Measurements from ENCODE around the gene PHLDB2. TPM values are rescaled to one million over a fixed set of nuclear protein-coding genes. Genes with fewer than 3 reads are reported as not detected.

The PHLDB2 gene
- total RNA-seq, 1 donor from 2014 or later = 45.5 TPM

DNA sequence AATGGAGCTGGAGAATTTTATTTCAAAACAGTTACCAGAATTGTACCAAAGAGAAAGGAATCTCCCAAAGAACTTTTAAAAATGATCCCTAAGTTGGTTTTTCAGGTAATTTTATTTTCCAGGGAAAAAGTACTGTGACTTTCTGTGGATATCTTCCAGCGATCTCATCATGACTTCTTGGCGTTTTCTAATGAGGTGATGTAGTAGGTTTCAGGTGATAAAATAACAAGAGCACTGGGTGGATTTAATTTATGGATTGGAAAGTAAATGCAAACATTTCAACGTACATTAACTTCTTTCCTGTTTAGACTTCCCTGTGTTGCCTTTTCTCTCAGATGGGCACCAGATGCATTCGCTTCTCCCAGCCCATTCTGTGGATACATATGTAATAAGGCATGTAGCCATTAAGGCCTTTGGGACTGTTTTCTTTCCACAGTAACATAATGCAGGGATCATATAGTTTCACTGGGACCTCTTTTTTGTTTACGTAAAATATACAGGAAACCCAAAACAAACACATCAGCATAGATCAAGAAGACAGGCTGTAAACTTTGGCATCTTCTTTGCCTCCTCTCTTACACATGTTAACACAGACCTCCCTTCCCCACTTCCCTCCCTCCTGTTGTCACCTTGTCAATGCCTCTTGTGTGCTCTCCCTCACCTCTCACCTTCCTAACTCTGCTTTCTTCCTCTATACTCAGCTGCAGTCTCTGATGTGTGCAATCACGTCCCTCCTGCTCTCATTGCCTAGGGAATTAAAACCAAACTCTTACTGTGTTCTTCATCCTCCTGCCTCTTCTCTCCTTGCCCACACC lies 13.0 kb downstream of the PHLDB2 start:
- FAIRE-seq (no peak), DNase-seq (ENCODE audit: low read depth) (no peak)
- Histone ChIP-seq H3K4me3 (ENCODE audit: low read depth, low read length) (no peak overlapping the region), H3K36me3 (ENCODE audit: control insufficient read depth, insufficient read depth, low read length) (peaks cover 5% of the 10 kb centered on the region), H3K27me3 (ENCODE audit: control insufficient read depth, insufficient read depth, low read length) (no peaks in the 10 kb centered on the region)
- TF ChIP-seq, protein P1, sequence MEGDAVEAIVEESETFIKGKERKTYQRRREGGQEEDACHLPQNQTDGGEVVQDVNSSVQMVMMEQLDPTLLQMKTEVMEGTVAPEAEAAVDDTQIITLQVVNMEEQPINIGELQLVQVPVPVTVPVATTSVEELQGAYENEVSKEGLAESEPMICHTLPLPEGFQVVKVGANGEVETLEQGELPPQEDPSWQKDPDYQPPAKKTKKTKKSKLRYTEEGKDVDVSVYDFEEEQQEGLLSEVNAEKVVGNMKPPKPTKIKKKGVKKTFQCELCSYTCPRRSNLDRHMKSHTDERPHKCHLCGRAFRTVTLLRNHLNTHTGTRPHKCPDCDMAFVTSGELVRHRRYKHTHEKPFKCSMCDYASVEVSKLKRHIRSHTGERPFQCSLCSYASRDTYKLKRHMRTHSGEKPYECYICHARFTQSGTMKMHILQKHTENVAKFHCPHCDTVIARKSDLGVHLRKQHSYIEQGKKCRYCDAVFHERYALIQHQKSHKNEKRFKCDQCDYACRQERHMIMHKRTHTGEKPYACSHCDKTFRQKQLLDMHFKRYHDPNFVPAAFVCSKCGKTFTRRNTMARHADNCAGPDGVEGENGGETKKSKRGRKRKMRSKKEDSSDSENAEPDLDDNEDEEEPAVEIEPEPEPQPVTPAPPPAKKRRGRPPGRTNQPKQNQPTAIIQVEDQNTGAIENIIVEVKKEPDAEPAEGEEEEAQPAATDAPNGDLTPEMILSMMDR (IDR thresholded peaks at IDR 0.05; ENCODE audit: insufficient read depth, low read length, severe bottlenecking) = no peak

DNA sequence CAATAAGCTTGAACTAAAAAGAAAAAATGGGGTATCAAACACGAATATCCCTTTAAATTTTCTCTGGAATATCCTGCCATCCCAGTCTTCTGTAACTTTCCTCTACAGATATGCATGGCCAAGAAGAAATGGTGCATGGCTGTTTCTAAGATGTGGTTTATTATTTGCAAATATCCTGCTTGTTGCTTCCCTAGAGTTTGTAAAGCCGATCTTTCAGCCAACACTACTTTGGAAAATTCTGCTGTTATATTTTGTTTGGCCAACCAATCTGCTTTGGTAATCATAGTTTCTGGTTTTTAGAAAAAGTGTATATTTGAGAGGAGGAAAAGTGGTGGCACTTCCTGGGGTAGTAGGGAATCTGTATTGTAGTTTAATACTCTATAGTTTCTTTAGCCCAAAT lies 13.9 kb downstream of the PHLDB2 start:
- H3K36me3 ChIP-seq (ENCODE audit: control insufficient read depth, insufficient read depth, low read length) = peaks cover 3% of the 10 kb centered on the region
- no peak for FAIRE-seq
- H3K4me3 ChIP-seq (ENCODE audit: low read depth, low read length) = no peak overlapping the region
- TF ChIP-seq, protein P1 (IDR thresholded peaks at IDR 0.05; ENCODE audit: insufficient read depth, low read length, severe bottlenecking) = no peak
- DNase-seq (ENCODE audit: low read depth) = no peak
- no peaks in the 10 kb centered on the region for H3K27me3 ChIP-seq (ENCODE audit: control insufficient read depth, insufficient read depth, low read length)

DNA sequence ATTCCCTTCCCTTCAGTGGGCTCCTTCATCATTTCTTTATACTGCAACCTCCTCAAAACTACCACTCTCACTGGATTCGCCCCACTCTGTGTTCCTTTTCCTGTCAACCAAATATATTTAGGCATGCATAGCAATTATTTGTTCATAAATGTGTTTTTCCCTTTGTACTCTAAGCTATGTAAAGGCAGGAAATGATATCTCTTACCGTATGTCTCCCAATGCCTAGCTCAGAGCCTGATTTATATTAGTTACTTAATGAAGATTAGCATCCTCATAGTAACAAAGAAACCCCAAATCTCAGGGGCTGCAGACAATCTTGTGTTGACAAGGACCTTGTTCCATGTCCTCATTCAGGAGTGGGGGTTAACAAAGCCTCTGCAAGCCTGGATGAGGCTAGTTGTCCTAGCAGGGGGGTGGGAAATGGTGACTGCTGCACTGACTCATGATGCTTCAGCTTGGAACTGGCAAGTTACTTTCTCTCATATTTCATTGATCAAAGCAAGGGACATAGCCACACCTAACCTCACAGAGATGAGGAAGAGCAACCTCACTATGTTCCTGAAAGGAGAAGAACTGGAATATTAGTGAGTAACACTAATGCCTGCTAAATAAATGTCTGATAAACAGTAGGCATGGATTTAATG lies 15.2 kb downstream of the PHLDB2 start:
- Histone ChIP-seq H3K36me3 (ENCODE audit: control insufficient read depth, insufficient read depth, low read length) (peaks cover 2% of the 10 kb centered on the region), H3K4me3 (ENCODE audit: low read depth, low read length) (no peak overlapping the region), H3K27me3 (ENCODE audit: control insufficient read depth, insufficient read depth, low read length) (no peaks in the 10 kb centered on the region)
- FAIRE-seq = no peak
- DNase-seq (ENCODE audit: low read depth) = peak; percentile 87
- TF ChIP-seq, protein P1 (IDR thresholded peaks at IDR 0.05; ENCODE audit: insufficient read depth, low read length, severe bottlenecking) = no peak

DNA sequence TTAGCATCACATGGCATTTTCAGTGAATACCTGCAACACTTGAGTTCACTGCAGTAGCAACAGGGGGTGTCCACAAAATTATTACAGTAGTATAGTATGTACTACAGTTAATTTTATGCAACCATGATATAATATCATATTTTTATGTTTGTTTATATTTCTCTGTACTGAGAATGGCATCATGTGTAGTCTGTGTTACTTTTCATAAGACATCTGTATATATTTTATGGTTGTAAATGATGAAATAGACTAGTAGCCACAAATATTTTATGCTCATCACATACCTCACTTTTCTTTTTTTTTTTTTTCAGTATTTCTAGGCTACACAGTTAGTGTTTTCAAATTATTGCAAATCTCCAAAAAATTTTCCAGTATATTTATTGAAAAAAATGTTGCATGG lies 22.4 kb downstream of the PHLDB2 start:
- no peak for FAIRE-seq
- peaks cover 10% of the 10 kb centered on the region for H3K36me3 ChIP-seq (ENCODE audit: control insufficient read depth, insufficient read depth, low read length)
- no peak for DNase-seq (ENCODE audit: low read depth)

DNA sequence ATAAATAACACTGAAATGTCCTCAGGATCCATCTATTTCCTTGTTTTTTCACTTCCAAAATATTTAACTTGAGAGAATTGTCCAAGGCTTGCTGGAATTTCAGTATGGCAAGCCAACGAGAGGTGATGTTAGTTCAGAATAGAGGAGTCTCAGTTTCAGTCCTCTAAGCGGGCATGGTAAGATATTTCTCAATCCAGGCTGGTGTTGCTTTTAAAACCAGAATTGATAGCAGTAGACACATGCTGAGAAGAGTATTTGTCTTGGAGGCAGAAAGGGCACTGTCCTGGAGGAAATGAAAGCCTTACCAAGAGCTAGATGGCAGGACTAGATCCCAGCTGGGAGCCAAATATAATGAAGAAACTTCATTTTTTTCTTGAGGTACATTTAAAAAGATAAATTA lies 23.1 kb downstream of the PHLDB2 start:
- TF ChIP-seq, protein P1 (IDR thresholded peaks at IDR 0.05; ENCODE audit: insufficient read depth, low read length, severe bottlenecking) = no peak
- peaks cover 10% of the 10 kb centered on the region for H3K36me3 ChIP-seq (ENCODE audit: control insufficient read depth, insufficient read depth, low read length)
- no peak for DNase-seq (ENCODE audit: low read depth)
- no peak overlapping the region for H3K4me3 ChIP-seq (ENCODE audit: low read depth, low read length)
- no peaks in the 10 kb centered on the region for H3K27me3 ChIP-seq (ENCODE audit: control insufficient read depth, insufficient read depth, low read length)
- FAIRE-seq = no peak

More for the DNA sequence above, 22.4 kb downstream of the PHLDB2 start:
- TF ChIP-seq, protein P1 (IDR thresholded peaks at IDR 0.05; ENCODE audit: insufficient read depth, low read length, severe bottlenecking) = no peak
- Histone ChIP-seq H3K27me3 (ENCODE audit: control insufficient read depth, insufficient read depth, low read length) (no peaks in the 10 kb centered on the region), H3K4me3 (ENCODE audit: low read depth, low read length) (no peak overlapping the region)
